GM13976 (cell line): ENCODE measurements around the gene SUPT3H.
"Not testable (repeated sequence)": the region's sequence is repeated elsewhere in the genome, so short reads cannot be mapped to it uniquely, and the experiment has no call there.

Source experiments
- DNase-seq: peaks from one replicate; pipeline ENCODE4 v3.0.0; 2012; ENCODE audit warnings: low spot score
- CTCF ChIP-seq: IDR thresholded peaks from 2 replicates; pipeline ENCODE4 v1.5.1; 2012; ENCODE audit warnings: borderline replicate concordance, mild to moderate bottlenecking; ENCODE audit not compliant: insufficient read depth; ENCODE audit errors: extremely low read depth, missing control alignments, control extremely low read depth
- in situ Hi-C: fragments of 300-500 bp; cut with MboI; formaldehyde crosslinking; loops from one replicate; pipeline ENCODE4 v1.12.0; 2022; ENCODE audit warnings: low sequenced_read_pairs, mixed read lengths, inconsistent platforms; ENCODE audit not compliant: unreplicated experiment

SUPT3H gene

DNA sequence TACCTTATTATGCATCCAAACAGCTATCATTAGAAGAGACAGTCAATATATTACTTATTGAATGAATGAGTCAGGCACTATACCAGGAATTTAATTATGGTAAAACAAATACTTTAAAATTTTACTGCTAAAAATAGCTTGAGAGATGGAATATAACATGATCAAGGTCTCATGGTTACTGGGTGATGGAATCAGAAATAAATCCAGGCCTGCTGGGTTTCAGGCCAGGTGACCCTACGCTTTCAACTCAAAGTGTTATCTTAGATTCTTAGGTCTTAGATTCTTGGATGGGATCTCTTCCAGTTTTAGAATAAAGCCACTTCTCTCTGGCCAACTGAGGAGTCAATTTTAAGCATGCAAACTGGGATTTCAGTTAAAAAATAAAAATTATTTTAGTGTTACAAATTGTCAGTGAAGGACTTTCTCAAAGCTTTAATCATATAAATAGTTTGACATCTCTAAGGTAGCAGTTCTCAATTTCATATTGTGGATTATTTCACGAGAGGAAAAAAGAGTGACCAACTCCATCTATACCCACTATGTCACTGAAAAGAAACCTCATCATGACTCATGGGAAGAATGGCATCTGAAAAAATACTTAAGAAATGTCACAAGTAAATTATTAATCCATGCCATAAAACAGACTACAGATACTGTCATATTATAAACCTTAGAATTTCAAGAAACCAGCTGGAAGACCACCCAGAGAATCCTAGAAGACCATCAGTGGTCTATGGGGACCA, 333.1 kb downstream of the SUPT3H start:
- no peak for DNase-seq
- in situ Hi-C loops, result no loop called here

DNA sequence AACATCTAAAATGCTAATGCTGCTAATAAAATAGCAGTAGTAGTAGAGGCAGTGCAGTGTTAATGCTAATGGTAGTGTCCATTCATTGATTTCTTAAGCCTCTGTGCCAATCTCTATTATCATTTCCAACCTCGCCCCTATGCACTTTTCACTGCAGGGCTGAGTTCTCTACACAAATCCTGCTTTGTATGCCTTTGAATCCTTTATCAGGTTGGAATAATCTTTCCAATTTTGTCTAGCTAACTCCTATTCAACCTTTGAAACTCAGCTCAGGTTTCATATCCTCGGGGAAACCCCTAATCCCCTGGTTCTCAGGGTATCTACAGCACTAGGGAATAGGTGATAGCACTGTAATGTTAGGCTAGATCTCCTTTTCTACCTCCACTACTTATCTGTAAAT, 333.6 kb downstream of the SUPT3H start:
- in situ Hi-C loops, result no loop called here
- DNase-seq, result no peak
- no peak for TF ChIP-seq CTCF

More for the DNA sequence above, 333.1 kb downstream of the SUPT3H start:
- no peak for TF ChIP-seq CTCF

DNA sequence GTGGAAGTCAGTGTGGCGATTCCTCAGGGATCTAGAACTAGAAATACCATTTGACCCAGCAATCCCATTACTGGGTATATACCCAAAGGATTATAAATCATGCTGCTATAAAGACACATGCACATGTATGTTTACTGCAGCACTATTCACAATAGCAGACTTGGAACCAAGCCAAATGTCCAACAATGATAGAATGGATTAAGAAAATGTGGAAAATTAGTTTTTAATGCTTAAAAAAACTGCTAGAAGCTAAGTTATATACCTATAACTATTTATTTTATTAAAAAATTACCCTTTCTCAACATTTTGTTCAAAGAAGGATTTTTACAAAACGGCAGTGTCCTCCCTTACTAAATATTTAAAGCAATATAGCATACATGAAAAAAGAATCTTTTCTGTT, 335.1 kb downstream of the SUPT3H start:
- DNase-seq, in situ Hi-C loops: not testable (repeated sequence)

DNA sequence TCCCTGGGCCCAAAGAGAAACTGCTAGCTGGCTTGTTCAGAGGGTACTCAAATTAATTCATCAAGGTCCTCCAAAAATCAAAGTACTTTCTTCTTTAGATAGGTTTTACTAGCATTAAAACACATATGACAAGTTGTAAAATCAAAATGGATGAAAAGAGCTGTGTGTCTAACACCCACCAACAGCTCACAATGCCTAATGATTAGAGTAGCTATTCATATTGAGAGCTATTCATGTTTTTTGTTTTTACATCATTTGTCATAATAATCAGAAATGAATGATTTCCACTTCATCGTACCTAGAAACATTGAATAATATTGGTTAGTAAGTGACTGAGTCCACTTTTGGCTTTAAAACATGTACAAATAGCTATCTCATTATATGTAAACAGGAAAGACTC, 339.5 kb downstream of the SUPT3H start:
- in situ Hi-C loops, result no loop called here
- no peak for DNase-seq
- TF ChIP-seq CTCF, result no peak

DNA sequence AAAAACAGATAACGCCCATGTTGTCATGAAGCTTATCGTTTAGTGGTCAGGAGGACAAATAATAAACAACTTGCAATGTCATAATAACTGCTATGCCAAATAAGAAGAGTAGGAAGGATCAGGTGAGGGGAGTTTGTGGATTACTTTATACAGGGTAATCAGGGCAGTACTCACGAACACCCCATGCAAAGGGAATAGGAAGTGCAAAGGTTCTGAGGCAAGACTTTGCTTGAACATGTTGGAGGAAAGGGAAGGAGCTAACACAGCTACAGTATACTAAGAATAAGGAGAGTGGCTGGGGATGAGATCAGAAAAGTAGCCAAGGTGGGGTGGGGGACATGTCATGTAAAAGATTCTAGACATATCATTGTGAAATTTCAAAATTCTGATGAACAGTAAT, 341.6 kb downstream of the SUPT3H start:
- in situ Hi-C loops, result no loop called here
- no peak for DNase-seq

GRCh38 chr6:45032426-45032825, 345.3 kb downstream of the SUPT3H start:
- no peak for DNase-seq
- in situ Hi-C loops, result no loop called here
- no peak for TF ChIP-seq CTCF

More for the DNA sequence above, 341.6 kb downstream of the SUPT3H start:
- no peak for TF ChIP-seq CTCF

- no peak for TF ChIP-seq CTCF
- no peak for DNase-seq
- in situ Hi-C loops, result no loop called here
Measured at GRCh38 chr6:45031601-45032000, 346.1 kb downstream of the SUPT3H start.
